Stimulated activated CD4-positive, alpha-beta T cell treated with anti-CD3 and anti-CD28 coated beads, Interleukin-12 subunit alpha, Interleukin-12 subunit beta, amount 100 ng/mL, for 48 hours (primary cell): ENCODE results near the gene DYTN.

Source experiments
- DNase-seq, 3 donors: peaks; one replicate each; pipeline ENCODE4 v3.0.0-alpha.2; 2020; ENCODE audit warnings: low read depth in 2 of 3, low spot score in 1 of 3

Gene DYTN

GRCh38 chr2:206701952-206702605, 16.1 kb downstream of the DYTN start:
- no peak for DNase-seq

GRCh38 chr2:206700156-206700555, 18.0 kb downstream of the DYTN start:
- no peak for DNase-seq

- no peak for DNase-seq
These were observed 19.4 kb downstream of the DYTN start for GRCh38 chr2:206698811-206699210.

GRCh38 chr2:206696910-206697309, 21.3 kb downstream of the DYTN start:
- DNase-seq: no peak

- DNase-seq: peak in 2 of 3 donors; percentile 3 to 66
These were observed 24.6 kb downstream of the DYTN start for GRCh38 chr2:206693399-206694137.

- no peak for DNase-seq
These were observed 25.2 kb downstream of the DYTN start for GRCh38 chr2:206692971-206693370.

GRCh38 chr2:206688990-206689389, 29.2 kb downstream of the DYTN start:
- no peak for DNase-seq

GRCh38 chr2:206688453-206688852, 29.7 kb downstream of the DYTN start:
- DNase-seq: no peak

- no peak for DNase-seq
These were observed 34.6 kb downstream of the DYTN start for GRCh38 chr2:206683546-206683945.

- DNase-seq: no peak
These were observed 47.5 kb downstream of the DYTN start for GRCh38 chr2:206670531-206671319.

- DNase-seq: no peak
These were observed 52.9 kb downstream of the DYTN start for GRCh38 chr2:206665251-206665650.

GRCh38 chr2:206657087-206657486, 61.1 kb downstream of the DYTN start:
- DNase-seq: no peak

- no peak for DNase-seq
These were observed 70.2 kb downstream of the DYTN start for GRCh38 chr2:206647985-206648384.

- DNase-seq: peak in 1 of 3 donors; percentile 9
These were observed 75.8 kb downstream of the DYTN start, which contains the start of gene FAM237A for GRCh38 chr2:206642075-206643025. Gene FAM237A (plus strand): TSS chr2:206642487. CDS start chr2:206644237, 1,750 bp downstream.

- DNase-seq: no peak
These were observed 77.0 kb downstream of the DYTN start for GRCh38 chr2:206641226-206641625.

- no peak for DNase-seq
These were observed 78.6 kb downstream of the DYTN start for GRCh38 chr2:206639636-206640035.

GRCh38 chr2:206635015-206635414, 83.2 kb downstream of the DYTN start:
- DNase-seq: no peak

- no peak for DNase-seq
These were observed 86.9 kb downstream of the DYTN start for GRCh38 chr2:206631340-206631739.

GRCh38 chr2:206627632-206628031, 90.6 kb downstream of the DYTN start:
- DNase-seq: no peak

- DNase-seq: no peak
These were observed 92.1 kb downstream of the DYTN start for GRCh38 chr2:206626108-206626507.

- DNase-seq: no peak
These were observed 99.2 kb downstream of the DYTN start for GRCh38 chr2:206619011-206619410.
